HG03521 (cell line): ENCODE results near the gene GAL3ST2.
"Not testable (repeated sequence)": the region's sequence is repeated elsewhere in the genome, so short reads cannot be mapped to it uniquely, and the experiment has no call there.

Source experiments
- ATAC-seq: cut with Tn5 transposase; IDR thresholded peaks from one replicate; pipeline ENCODE4 v1.9.1; 2021; ENCODE audit warnings: mild to moderate bottlenecking, moderate library complexity; ENCODE audit not compliant: unreplicated experiment

The GAL3ST2 gene

GRCh38 chr2:241817821-241818215 is 41.2 kb downstream of the GAL3ST2 start:
- not testable (repeated sequence) for ATAC-seq

- ATAC-seq: no peak
These were observed 41.8 kb downstream of the GAL3ST2 start for GRCh38 chr2:241818229-241818942.

GRCh38 chr2:241818943-241819270 is 42.3 kb downstream of the GAL3ST2 start:
- no peak for ATAC-seq

GRCh38 chr2:241819947-241820624 is 43.5 kb downstream of the GAL3ST2 start:
- ATAC-seq: not testable (repeated sequence)

GRCh38 chr2:241820625-241821384 is 44.2 kb downstream of the GAL3ST2 start:
- ATAC-seq: no peak

GRCh38 chr2:241821460-241822263 is 45.0 kb downstream of the GAL3ST2 start:
- no peak for ATAC-seq

- no peak for ATAC-seq
These were observed 45.6 kb downstream of the GAL3ST2 start for GRCh38 chr2:241822264-241822623.

GRCh38 chr2:241823531-241824437 is 47.2 kb downstream of the GAL3ST2 start:
- not testable (repeated sequence) for ATAC-seq

GRCh38 chr2:241827394-241827793 is 50.8 kb downstream of the GAL3ST2 start:
- ATAC-seq: no peak

GRCh38 chr2:241833101-241833663 is 56.6 kb downstream of the GAL3ST2 start:
- ATAC-seq: no peak

- not testable (repeated sequence) for ATAC-seq
These were observed 57.3 kb downstream of the GAL3ST2 start for GRCh38 chr2:241833756-241834526.

- ATAC-seq: no peak
These were observed 58.0 kb downstream of the GAL3ST2 start for GRCh38 chr2:241834527-241835210.

- no peak for ATAC-seq
These were observed 59.0 kb downstream of the GAL3ST2 start for GRCh38 chr2:241835611-241836010.

GRCh38 chr2:241836292-241836691 is 59.7 kb downstream of the GAL3ST2 start:
- ATAC-seq: no peak

- ATAC-seq: no peak
These were observed 60.8 kb downstream of the GAL3ST2 start for GRCh38 chr2:241837197-241837965.

GRCh38 chr2:241841181-241842066 is 64.8 kb downstream of the GAL3ST2 start:
- ATAC-seq: no peak

GRCh38 chr2:241842067-241842415 is 65.4 kb downstream of the GAL3ST2 start:
- no peak for ATAC-seq
